Activated naive CD8-positive, alpha-beta T cell treated with anti-CD3 and anti-CD28 coated beads, Interleukin-2, amount 50 U/mL, for 16 hours (primary cell): Measurements from ENCODE around the gene PAPOLA.
"Not testable (repeated sequence)": the region's sequence is repeated elsewhere in the genome, so short reads cannot be mapped to it uniquely, and the experiment has no call there.

Experiments
- DNase-seq: peaks from one replicate; pipeline ENCODE4 v3.0.0-alpha.2; 2020; ENCODE audit warnings: low read depth, low spot score

Gene PAPOLA

DNA sequence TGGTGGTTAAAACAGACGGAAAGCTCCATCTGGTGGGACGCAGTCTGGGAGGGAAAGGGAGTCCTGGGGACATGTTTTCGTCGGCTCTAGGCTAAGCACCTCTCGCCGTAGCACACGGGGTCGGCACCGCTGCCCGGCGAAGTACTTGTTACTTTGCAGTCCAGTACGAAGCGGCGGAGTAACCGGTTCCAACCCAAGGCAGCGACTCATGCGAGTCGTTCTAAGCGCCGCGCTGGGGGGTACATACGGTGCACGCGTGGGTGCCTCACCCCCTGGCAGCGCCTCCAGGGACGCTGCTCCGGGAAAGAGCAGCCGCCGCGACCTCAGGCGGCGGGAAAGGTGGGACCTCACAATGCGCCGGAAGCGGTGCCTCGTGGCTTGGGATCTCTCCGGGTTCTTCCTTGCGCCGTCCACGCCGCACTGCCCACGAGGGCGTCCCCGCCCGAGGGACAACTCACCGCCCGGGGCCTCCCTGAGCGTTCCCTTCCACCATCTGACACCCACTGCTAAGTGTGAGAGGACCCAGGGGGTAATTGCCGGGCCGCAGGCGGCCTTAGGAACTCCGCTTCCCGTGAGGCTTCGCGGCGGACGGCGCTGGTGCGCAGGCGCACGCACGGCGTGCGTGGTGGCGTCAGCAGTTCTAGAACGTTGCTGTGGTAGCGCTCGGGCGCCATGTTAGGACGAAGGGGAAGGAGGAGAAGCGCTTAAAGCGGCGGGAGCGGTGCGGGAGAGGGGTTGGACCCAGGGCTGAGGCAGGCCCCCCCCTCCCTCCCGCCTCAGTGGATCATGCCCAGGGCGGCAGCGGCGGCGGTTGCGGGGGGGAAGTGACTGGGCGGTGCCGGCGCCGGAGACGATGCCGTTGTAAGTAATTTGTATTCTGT lies at the start of gene PAPOLA:
TSS of gene PAPOLA (plus strand) at position 643 of the 881 bp plus-strand sequence. CDS start at position 854, 211 bp downstream.
- peak; percentile 84 for DNase-seq

GRCh38 chr14:96452684-96453083 lies 49.5 kb upstream of the PAPOLA start:
- DNase-seq = no peak

GRCh38 chr14:96455588-96455987 lies 46.6 kb upstream of the PAPOLA start:
- DNase-seq = no peak

DNA sequence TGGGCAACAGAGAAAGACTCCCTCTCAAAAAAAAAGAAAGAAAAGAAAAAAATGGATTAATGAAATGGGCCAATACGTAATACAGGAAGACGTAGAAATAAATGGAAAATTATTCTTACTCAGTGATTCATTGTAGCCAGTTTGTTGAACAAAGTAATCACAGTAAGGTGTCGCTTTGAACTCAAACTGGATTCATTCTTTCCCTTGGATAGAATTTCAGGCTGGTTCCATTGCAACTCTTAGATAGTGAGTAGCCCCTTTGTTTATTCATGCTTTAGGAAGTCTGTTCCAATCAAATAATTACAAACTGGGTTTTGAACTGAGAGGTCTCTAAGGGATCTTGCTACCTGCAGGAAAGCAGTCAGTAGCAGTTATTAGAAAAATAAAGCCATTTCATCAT lies 42.3 kb upstream of the PAPOLA start:
- DNase-seq = no peak

- DNase-seq = no peak
Measured at GRCh38 chr14:96461950-96462798, 40.0 kb upstream of the PAPOLA start.

DNA sequence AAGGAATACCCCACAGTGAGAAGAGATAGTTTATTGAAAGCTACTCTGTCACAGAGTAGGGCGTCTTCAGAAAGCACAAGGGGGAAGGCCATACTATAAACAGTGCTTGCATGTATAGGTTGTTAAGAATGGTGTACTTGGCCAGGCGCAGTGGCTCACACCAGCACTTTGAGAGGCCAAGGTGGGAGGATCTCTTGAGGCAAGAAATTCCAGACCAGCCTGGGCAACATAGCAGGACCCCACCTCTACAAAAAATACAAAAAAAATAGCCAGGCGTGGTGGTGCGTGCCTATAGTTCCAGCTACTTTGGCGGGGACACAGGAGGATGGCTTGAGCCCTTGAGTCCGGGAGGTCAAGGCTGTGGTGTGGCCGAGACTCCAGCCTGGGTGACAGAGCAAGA lies 38.0 kb upstream of the PAPOLA start:
- DNase-seq = no peak

DNA sequence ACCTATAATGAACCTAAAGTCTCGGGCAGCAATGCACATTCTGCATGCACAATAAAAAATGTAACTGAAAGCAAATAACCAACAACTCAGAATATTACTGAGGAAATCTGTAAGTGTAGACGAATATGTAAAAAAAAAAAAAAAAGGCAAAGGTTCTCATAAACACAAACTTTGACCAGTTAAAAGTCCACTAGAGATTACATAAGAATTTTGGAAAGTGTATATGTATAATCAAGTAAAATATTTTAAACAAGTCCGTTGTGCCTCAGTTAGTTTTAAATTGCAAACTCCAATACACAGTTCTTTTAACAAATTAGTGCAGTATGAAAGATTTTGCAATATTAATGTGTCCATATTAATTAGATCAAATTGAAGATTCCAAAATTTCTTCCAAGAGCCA lies 35.3 kb upstream of the PAPOLA start:
- no peak for DNase-seq

DNA sequence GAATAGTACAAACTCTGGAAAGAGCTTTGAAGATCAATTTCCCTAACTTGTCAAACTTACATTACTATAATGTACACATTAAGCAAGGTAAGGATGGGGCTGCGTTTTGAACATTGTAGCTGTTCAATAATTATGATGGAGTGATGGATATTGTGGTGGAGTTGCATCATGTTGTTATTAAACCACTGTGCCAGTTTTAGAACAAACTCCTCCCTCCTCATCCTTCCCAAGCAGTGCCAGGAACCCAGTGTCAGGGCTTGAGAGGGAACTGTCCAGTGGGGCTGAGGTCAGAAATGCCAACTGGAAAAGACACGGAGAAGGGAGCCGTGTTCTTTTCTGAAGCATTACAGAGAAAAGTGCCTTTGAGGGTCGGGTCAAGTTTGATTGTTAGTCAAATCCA lies 31.9 kb upstream of the PAPOLA start:
- DNase-seq = no peak

GRCh38 chr14:96470967-96471366 lies 31.2 kb upstream of the PAPOLA start:
- DNase-seq = not testable (repeated sequence)

- DNase-seq = no peak
Measured at GRCh38 chr14:96478119-96478518, 24.1 kb upstream of the PAPOLA start.

- no peak for DNase-seq
Measured at GRCh38 chr14:96479435-96480146, 22.6 kb upstream of the PAPOLA start.

GRCh38 chr14:96481731-96482314 lies 20.4 kb upstream of the PAPOLA start:
- no peak for DNase-seq

DNA sequence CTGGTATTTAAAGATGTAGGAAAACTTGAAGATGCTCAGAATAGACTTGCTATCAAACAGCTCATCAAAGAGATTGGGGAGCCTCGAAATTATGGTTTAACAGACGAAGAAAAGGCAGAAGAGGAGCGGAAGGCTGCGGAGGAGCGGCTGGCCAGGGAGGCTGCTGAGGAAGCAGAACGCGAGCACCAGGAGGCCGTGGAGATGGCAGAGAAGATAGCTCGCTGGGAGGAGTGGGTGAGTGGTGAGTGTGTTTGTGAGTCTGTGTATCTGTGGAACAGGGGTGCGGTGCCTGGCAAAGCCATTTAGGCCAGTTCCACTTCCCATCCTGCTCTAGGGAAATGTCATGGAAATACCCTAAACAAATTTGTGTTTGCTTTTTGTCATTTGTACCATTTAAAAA lies 19.2 kb upstream of the PAPOLA start:
- no peak for DNase-seq

DNA sequence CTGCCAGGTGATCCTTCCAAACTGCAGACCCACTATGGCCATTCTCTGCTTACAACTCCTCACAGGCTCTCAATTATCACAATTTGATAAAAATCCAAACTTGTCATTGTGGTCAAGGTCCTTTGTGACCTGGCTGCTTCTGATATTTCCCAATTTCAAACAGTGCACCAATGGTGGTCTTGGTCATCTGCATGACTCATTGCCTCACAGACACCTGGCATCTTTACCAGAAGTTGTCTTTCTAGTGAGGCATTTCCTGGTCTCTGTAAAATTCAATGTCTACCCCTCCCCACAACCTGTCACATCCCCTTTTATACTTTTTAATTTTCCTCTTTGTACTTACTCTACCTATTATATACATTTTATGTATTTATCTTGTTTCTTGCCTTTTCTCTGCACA lies 17.8 kb upstream of the PAPOLA start:
- no peak for DNase-seq

GRCh38 chr14:96486705-96487104 lies 15.5 kb upstream of the PAPOLA start:
- DNase-seq = no peak

GRCh38 chr14:96489327-96489726 lies 12.9 kb upstream of the PAPOLA start:
- DNase-seq = no peak

- no peak for DNase-seq
Measured at GRCh38 chr14:96493178-96493577, 9.0 kb upstream of the PAPOLA start.

DNA sequence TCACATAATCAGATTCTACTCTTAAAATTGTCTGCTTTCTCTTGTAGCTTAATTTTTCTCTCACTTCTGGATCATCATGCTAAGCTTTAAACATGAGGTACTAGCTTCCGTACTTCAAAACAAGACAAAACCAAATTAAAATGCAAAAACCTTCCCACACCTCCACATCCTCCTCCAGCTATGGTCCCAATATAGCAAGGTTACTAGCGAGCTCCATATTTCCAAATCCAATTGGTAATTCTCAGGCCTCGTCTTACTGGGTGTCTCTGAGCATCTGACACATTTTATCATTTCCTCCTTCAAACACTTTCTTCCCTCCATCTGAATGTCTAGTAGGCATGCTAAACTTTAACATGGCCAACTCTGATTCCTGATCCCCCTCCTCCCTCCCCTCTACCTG lies 7.9 kb upstream of the PAPOLA start:
- no peak for DNase-seq

DNA sequence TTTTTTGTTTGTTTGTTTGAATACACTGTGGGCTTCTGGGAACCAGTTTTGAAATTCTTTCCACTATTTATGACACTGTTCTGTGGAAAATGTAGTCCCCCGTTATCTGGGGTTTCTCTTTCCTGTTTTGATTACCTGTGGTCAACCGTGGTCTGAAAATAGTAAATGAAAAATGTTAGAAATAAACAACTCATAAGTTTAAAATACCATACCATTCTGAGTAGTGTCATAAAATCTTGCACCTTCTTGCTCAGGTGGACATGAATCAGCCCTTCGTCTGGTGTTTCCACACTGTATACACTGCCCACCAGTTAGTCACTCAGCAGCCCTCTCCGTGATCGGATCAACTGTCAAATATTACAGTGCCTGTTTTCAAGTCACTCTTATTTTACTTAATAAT lies 5.1 kb upstream of the PAPOLA start:
- DNase-seq = no peak

GRCh38 chr14:96497586-96497985 lies 4.6 kb upstream of the PAPOLA start:
- DNase-seq = no peak

DNA sequence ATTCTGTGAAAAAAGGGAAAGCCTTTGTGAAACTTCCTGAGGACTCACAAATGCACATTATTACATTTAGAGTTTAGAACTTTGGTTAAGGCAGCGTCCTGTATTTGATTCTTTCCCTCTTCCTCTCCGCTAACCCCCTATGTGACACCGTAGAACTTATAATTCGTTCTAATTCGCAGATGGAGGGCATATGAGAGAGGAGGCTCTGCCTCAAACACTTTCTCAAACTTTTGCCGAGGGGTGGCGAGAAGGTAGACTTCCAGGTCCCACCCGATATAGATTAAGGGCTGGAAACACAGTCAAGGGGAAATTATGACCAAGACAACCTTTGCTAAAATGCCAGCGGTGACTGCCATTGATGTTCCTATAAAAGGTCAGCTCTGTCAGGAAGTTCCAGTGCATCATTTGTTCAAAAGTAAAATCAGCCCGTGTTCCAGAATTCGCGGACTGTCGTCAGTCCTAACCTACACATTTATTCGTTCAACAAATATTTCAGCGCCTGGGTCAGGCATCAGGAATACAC lies 904 bp upstream of the PAPOLA start:
- no peak for DNase-seq
